GM21367 (cell line): ENCODE measurements around the gene ZKSCAN1.
"Not testable (repeated sequence)": the region's sequence is repeated elsewhere in the genome, so short reads cannot be mapped to it uniquely, and the experiment has no call there.

Experiments used
- ATAC-seq: cut with Tn5 transposase; IDR thresholded peaks from one replicate; pipeline ENCODE4 v1.9.1; 2021; ENCODE audit not compliant: unreplicated experiment

The ZKSCAN1 gene

GRCh38 chr7:100015232-100016214 is at the start of gene ZKSCAN1:
TSS of gene ZKSCAN1 (plus strand) at chr7:100015596. CDS start at chr7:100023507, 7,911 bp downstream.
- peak; percentile 89 for ATAC-seq

GRCh38 chr7:99969298-99969697 is 46.1 kb upstream of the ZKSCAN1 start:
- ATAC-seq: no peak

GRCh38 chr7:99969813-99970212 is 45.6 kb upstream of the ZKSCAN1 start:
- not testable (repeated sequence) for ATAC-seq

- ATAC-seq: no peak
Measured at GRCh38 chr7:99971242-99971641, 44.2 kb upstream of the ZKSCAN1 start.

GRCh38 chr7:99973817-99974216 is 41.6 kb upstream of the ZKSCAN1 start:
- ATAC-seq: not testable (repeated sequence)

GRCh38 chr7:99974681-99975080 is 40.7 kb upstream of the ZKSCAN1 start:
- no peak for ATAC-seq

- ATAC-seq: no peak
Measured at GRCh38 chr7:99975782-99976521, 39.4 kb upstream of the ZKSCAN1 start, which contains the start of gene AZGP1. TSS of gene AZGP1 (minus strand) at chr7:99976031. CDS start at chr7:99976020, 11 bp downstream.

GRCh38 chr7:99976626-99977025 is 38.8 kb upstream of the ZKSCAN1 start:
- no peak for ATAC-seq

GRCh38 chr7:99979814-99980225 is 35.6 kb upstream of the ZKSCAN1 start:
- ATAC-seq: not testable (repeated sequence)

GRCh38 chr7:99980448-99980872 is 34.9 kb upstream of the ZKSCAN1 start:
- not testable (repeated sequence) for ATAC-seq

- ATAC-seq: not testable (repeated sequence)
Measured at GRCh38 chr7:99981066-99981465, 34.3 kb upstream of the ZKSCAN1 start.

- no peak for ATAC-seq
Measured at GRCh38 chr7:99984593-99984992, 30.8 kb upstream of the ZKSCAN1 start.

- not testable (repeated sequence) for ATAC-seq
Measured at GRCh38 chr7:99987306-99987705, 28.1 kb upstream of the ZKSCAN1 start.

GRCh38 chr7:99987846-99988245 is 27.6 kb upstream of the ZKSCAN1 start:
- ATAC-seq: no peak

- no peak for ATAC-seq
Measured at GRCh38 chr7:99990460-99990852, 24.9 kb upstream of the ZKSCAN1 start.

GRCh38 chr7:99991543-99991942 is 23.9 kb upstream of the ZKSCAN1 start:
- not testable (repeated sequence) for ATAC-seq

- no peak for ATAC-seq
Measured at GRCh38 chr7:99992330-99993038, 22.9 kb upstream of the ZKSCAN1 start.

GRCh38 chr7:99994819-99995218 is 20.6 kb upstream of the ZKSCAN1 start:
- ATAC-seq: no peak

- ATAC-seq: no peak
Measured at GRCh38 chr7:99996755-99997544, 18.4 kb upstream of the ZKSCAN1 start.

GRCh38 chr7:99997545-99998137 is 17.8 kb upstream of the ZKSCAN1 start:
- ATAC-seq: no peak
